B cell (primary cell): ENCODE results near the gene ST8SIA5. TPM values are rescaled to one million over a fixed set of nuclear protein-coding genes. Genes with fewer than 3 reads are reported as not detected.

Experiments
- ATAC-seq: fragments of 200-7000 bp; cut with Tn5 transposase; one replicate; pipeline ENCODE4 v1.10.0; 2021; ENCODE audit warnings: low read depth, mild to moderate bottlenecking, moderate number of reproducible peaks, moderate library complexity
- CTCF ChIA-PET: fragments of 350-600 bp; sonication (Branson Sonifier 250); formaldehyde crosslinking; loops from one replicate; lab custom pipeline; 2021; ENCODE audit warnings: antibody characterized with exemption, inconsistent platforms; lab: Charles Lee
- POLR2A ChIA-PET: fragments of 350-600 bp; sonication (Branson Sonifier 250); formaldehyde crosslinking; loops from one replicate; lab custom pipeline; 2021; ENCODE audit warnings: antibody characterized with exemption; lab: Charles Lee
- DNase-seq: peaks from one replicate; pipeline ENCODE4 v3.0.0; 2013
- H2AFZ ChIP-seq: 2 replicates; pipeline ENCODE4 v1.6.1; 2012; ENCODE audit warnings: mild to moderate bottlenecking, low read depth, low read length; ENCODE audit not compliant: insufficient read depth, poor library complexity, severe bottlenecking
- H3K27ac ChIP-seq, 2 donors: 1 replicate in 1 of 2; 2 replicates in 1 of 2; pipeline ENCODE4 v1.5.1; 2012 to 2013; ENCODE audit warnings: low read length in 2 of 2, mild to moderate bottlenecking in 2 of 2, moderate library complexity in 1 of 2
- H3K27me3 ChIP-seq, 4 experiments: fragments of 200-600 bp in 1 of 4; sonication (generic) in 1 of 4; replicated peaks in 1 of 4; 1 replicate in 2 of 4; 2 replicates in 2 of 4; pipeline versions ENCODE4 v1.6.1 to v1.7.0; 2013 to 2016; ENCODE audit warnings: low read length in 3 of 4, mild to moderate bottlenecking in 2 of 4, mixed read lengths in 1 of 4, moderate library complexity in 1 of 4; ENCODE audit not compliant: insufficient read depth in 4 of 4, control insufficient read depth in 3 of 4; ENCODE audit errors: control extremely low read depth in 1 of 4
- H3K36me3 ChIP-seq, 2 experiments: replicated peaks in 1 of 2; 1 replicate in 1 of 2; 2 replicates in 1 of 2; pipeline versions ENCODE4 v1.6.1 to v1.7.1; 2013; ENCODE audit warnings: low read length in 1 of 2; ENCODE audit not compliant: insufficient read depth in 2 of 2, control insufficient read depth in 1 of 2; ENCODE audit errors: control extremely low read depth in 1 of 2, extremely low read depth in 1 of 2
- H3K4me1 ChIP-seq, 2 donors: fragments of 200-600 bp in 1 of 2; sonication (generic) in 1 of 2; 1 replicate in 1 of 2; 2 replicates in 1 of 2; pipeline versions ENCODE4 v1.5.1 to v1.6.1; 2013 to 2017; ENCODE audit warnings: low read length in 2 of 2; ENCODE audit not compliant: control insufficient read depth in 2 of 2, insufficient read depth in 2 of 2
- H3K4me2 ChIP-seq: replicated peaks from 2 replicates; pipeline ENCODE3; 2012; ENCODE audit warnings: mild to moderate bottlenecking, low read depth, low read length; ENCODE audit not compliant: poor library complexity, severe bottlenecking
- H3K4me3 ChIP-seq, 5 experiments: fragments of 200-600 bp in 1 of 5; sonication (generic) in 1 of 5; 1 replicate in 3 of 5; 2 replicates in 2 of 5; pipeline versions ENCODE4 v1.5.1 to v1.7.0; 2011 to 2016; ENCODE audit warnings: low read length in 4 of 5, mild to moderate bottlenecking in 4 of 5, low read depth in 2 of 5, control low read depth in 1 of 5, moderate library complexity in 1 of 5; ENCODE audit not compliant: insufficient read depth in 1 of 5; ENCODE audit errors: control extremely low read depth in 1 of 5, extremely low read depth in 1 of 5
- H3K79me2 ChIP-seq: fragments of 200-600 bp; sonication (generic); one replicate; pipeline ENCODE4 v1.6.0; 2016; ENCODE audit warnings: low read length; ENCODE audit not compliant: control insufficient read depth, insufficient read depth
- H3K9ac ChIP-seq: fragments of 200-600 bp; sonication (generic); 2 replicates; pipeline ENCODE4 v1.6.1; 2017; ENCODE audit warnings: mild to moderate bottlenecking, low read length, moderate library complexity
- H3K9me3 ChIP-seq, 3 donors: one replicate each; pipeline versions ENCODE4 v1.6.1 to v1.7.1; 2013; ENCODE audit warnings: low read length in 2 of 3; ENCODE audit not compliant: control insufficient read depth in 2 of 3, insufficient read depth in 1 of 3; ENCODE audit errors: control extremely low read depth in 1 of 3
- H4K20me1 ChIP-seq: 2 replicates; pipeline ENCODE4 v1.6.0; 2012; ENCODE audit warnings: mild to moderate bottlenecking, low read length; ENCODE audit not compliant: insufficient read depth, control insufficient read depth, poor library complexity, severe bottlenecking
- H3K27ac Mint-ChIP-seq: one replicate; pipeline ENCODE4 v1.8.0; 2021; ENCODE audit warnings: mixed read lengths
- H3K27me3 Mint-ChIP-seq: one replicate; pipeline ENCODE4 v1.8.0; 2021; ENCODE audit warnings: mixed read lengths
- H3K4me1 Mint-ChIP-seq: one replicate; pipeline ENCODE4 v1.8.0; 2021; ENCODE audit warnings: mixed read lengths
- H3K4me3 Mint-ChIP-seq: one replicate; pipeline ENCODE4 v1.8.0; 2021; ENCODE audit warnings: mixed read lengths
- H3K9me3 Mint-ChIP-seq: one replicate; pipeline ENCODE4 v1.8.0; 2022; ENCODE audit warnings: mixed read lengths; ENCODE audit not compliant: insufficient read depth
- CTCF ChIP-seq: fragments of 200-600 bp; IDR thresholded peaks from one replicate; pipeline ENCODE4 v1.8.0; 2022; ENCODE audit warnings: antibody characterized with exemption, mild to moderate bottlenecking
- EZH2 ChIP-seq: IDR thresholded peaks from 2 replicates; pipeline ENCODE4 v1.6.1; 2012; ENCODE audit warnings: borderline replicate concordance, low read depth, mild to moderate bottlenecking, moderate library complexity, low read length; ENCODE audit not compliant: insufficient read depth, poor library complexity, severe bottlenecking
- WGBS: methylation state at CpG from one replicate; pipeline ENCODE4 v1.1.5; 2013; ENCODE audit warnings: missing lambda C conversion rate; ENCODE audit not compliant: insufficient coverage; 5-methylcytosine and 5-hydroxymethylcytosine counted together
- intact Hi-C: fragments of 100-400 bp; cut with micrococcal nuclease; formaldehyde crosslinking; loops from one replicate; pipeline ENCODE4 v1.10.0; 2022
- polyA plus RNA-seq: library from polyadenylated mRNA; depleted of rRNA; stranded (reverse); fragments of >200 nt; gene quantifications from 2 replicates; pipeline ENCODE4 v1.2.3, GENCODE V29; 2012
- total RNA-seq, 2 donors: library from RNA; stranded (reverse); fragments of 120-200 nt in 1 of 2; gene quantifications; 1 replicate in 1 of 2; 2 replicates in 1 of 2; pipeline versions ENCODE4 v1.2.3 to v1.2.4, GENCODE V29; 2013 to 2022

Gene ST8SIA5
- total and polyA plus RNA-seq, 2 donors (not counting 1 experiment from before 2014, with no cell fraction given) = not detected

- H3K27me3 Mint-ChIP-seq = peaks cover 19% of the 10 kb centered on the region
- no peak overlapping the region for H3K4me3 ChIP-seq
- H3K79me2 ChIP-seq = no peaks in the 10 kb centered on the region
- intact Hi-C loops = no loop called here
- WGBS = 100% methylated on average over 2 of the region's 3 CpGs
- no peaks in the 10 kb centered on the region for H3K36me3 ChIP-seq
- H3K9me3 Mint-ChIP-seq = no peaks in the 10 kb centered on the region
- peaks cover 3% of the 10 kb centered on the region for H3K4me1 Mint-ChIP-seq
- H2AFZ ChIP-seq = no peak overlapping the region
- no peaks in the 10 kb centered on the region for H3K4me1 ChIP-seq
- no peak for TF ChIP-seq CTCF
- no peak for TF ChIP-seq EZH2
- POLR2A ChIA-PET = interaction anchor here (0.6 kb wide), 1 partner anchor 524 kb away, joined by 3 read pairs; no protein-coding TSS in a partner anchor
- ATAC-seq (no peak), DNase-seq (no peak)
- no peak overlapping the region for H3K27ac Mint-ChIP-seq
- no peak overlapping the region for H3K27ac ChIP-seq
- peaks cover 0 to 6% (median 0%) of the 10 kb centered on the region in 4 experiments for H3K27me3 ChIP-seq
- no peaks in the 10 kb centered on the region for H4K20me1 ChIP-seq
- CTCF ChIA-PET = interaction anchor here (0.7 to 1.0 kb wide), 2 partner anchors 474 to 476 kb away, joined by 3 read pairs; no protein-coding TSS in a partner anchor
- no peaks in the 10 kb centered on the region for H3K9me3 ChIP-seq
- no peak overlapping the region for H3K9ac ChIP-seq
- H3K4me2 ChIP-seq = no peak overlapping the region
- no peak overlapping the region for H3K4me3 Mint-ChIP-seq
Observed at GRCh38 chr18:46622999-46623398, 133.9 kb downstream of the ST8SIA5 start.

- peaks cover 14% of the 10 kb centered on the region for H3K27me3 Mint-ChIP-seq
Observed at GRCh38 chr18:46622451-46622850, 134.4 kb downstream of the ST8SIA5 start.

More at GRCh38 chr18:46622451-46622850, 134.4 kb downstream of the ST8SIA5 start:
- Histone ChIP-seq H4K20me1 (no peaks in the 10 kb centered on the region), H2AFZ (no peak overlapping the region), H3K4me2 (no peak overlapping the region), H3K9me3 (no peaks in the 10 kb centered on the region), H3K9ac (no peak overlapping the region), H3K4me3 (no peak overlapping the region), H3K27ac (no peak overlapping the region), H3K79me2 (no peaks in the 10 kb centered on the region), H3K36me3 (no peaks in the 10 kb centered on the region), H3K4me1 (no peaks in the 10 kb centered on the region), H3K27me3 (peaks cover 0 to 6% (median 0%) of the 10 kb centered on the region in 4 experiments)
- DNase-seq (no peak), ATAC-seq (no peak)
- 100% methylated on average over 2 of the region's 4 CpGs for WGBS
- CTCF ChIA-PET = interaction anchor here (0.7 kb wide), 1 partner anchor 475 kb away, joined by 3 read pairs; no protein-coding TSS in a partner anchor
- Mint-ChIP-seq H3K4me3 (no peak overlapping the region), H3K27ac (no peak overlapping the region), H3K4me1 (peaks cover 3% of the 10 kb centered on the region), H3K9me3 (no peaks in the 10 kb centered on the region)
- intact Hi-C loops = no loop called here
- POLR2A ChIA-PET = no interaction called here
- TF ChIP-seq CTCF (no peak), EZH2 (no peak)
